Measurements from ENCODE around the gene SMARCE1.
A peak's percentile ranks its signal among the peaks of the same experiment; 100 is the strongest.

The SMARCE1 gene

DNA sequence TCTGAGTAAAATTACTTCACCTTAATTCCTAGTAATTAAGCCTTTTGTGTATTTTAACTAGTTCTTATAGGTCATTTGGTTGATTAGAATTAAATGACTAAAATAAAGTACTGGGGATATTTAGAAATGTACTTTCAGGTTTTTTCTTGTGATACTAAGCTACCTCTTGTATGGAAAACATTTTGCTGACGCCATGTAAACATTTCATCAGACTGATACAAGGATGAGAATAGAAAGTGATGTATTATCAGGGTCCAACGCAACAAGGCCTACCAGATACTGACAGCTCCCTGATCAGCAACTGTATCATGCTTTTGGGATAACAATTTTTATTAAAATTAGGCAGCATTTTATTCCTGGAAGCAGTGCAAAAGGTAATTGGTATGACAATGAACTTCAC lies 1.7 kb downstream of the SMARCE1 start:
- DNase-seq (ENCODE audit: low spot score): no peak

DNA sequence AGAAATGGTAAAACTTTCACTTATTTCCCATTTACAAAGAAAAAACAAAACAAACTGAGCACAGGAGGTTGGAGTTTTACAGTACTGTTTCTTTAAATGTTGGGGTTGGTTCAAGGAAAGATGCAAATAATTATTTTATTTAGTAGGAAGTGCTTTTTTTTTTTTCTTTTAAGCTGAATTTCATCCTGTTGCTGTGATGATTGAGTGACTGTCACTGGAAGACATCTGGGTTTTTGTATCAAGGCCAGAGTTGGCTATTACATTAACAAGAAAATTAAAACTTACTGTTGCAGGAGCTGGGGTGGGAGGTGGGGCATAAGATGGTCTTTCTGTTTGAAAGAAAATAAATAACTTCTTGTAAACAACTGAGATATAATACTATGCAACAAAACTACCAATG lies 2.3 kb downstream of the SMARCE1 start:
- no peak for DNase-seq (ENCODE audit: low spot score)

DNA sequence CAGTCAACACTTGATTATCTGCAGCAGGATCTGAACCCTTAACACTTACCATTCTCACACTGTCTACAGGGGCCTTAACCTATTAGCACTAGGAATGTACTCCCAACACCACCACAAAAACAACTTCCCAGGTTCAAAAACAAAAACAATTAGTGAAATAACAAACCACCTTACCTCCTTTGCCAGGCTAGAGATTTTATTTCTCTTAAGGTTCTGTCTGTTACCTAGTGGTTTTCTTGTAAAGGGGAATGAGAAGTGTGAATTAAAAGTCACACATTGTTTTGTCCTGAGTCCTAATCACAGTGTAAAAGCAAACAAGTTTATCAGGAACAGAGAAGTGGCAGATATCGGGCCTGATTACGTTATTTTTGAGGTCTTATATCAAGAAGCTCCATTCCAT lies 9.7 kb downstream of the SMARCE1 start:
- no peak for DNase-seq (ENCODE audit: low spot score)

DNA sequence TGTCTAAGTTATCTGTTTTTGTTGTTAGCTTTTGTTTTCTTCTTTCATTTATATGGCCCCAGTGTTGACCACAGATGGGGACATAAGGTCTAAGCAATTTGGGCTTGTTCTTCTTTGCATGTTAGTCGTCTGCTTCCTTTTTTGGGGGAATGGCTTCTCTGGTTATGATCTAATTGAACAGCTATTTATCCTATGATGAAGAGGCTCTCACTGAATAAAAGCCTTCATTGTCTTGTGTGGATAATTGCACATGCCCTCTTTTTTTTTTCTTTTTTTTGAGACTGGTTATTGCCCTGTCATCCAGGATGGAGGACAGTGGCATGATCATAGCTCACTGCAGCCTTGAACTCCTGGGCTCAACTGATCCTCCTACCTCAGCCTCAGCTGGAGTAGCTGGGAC lies 13.7 kb downstream of the SMARCE1 start:
- no peak for DNase-seq (ENCODE audit: low spot score)

DNA sequence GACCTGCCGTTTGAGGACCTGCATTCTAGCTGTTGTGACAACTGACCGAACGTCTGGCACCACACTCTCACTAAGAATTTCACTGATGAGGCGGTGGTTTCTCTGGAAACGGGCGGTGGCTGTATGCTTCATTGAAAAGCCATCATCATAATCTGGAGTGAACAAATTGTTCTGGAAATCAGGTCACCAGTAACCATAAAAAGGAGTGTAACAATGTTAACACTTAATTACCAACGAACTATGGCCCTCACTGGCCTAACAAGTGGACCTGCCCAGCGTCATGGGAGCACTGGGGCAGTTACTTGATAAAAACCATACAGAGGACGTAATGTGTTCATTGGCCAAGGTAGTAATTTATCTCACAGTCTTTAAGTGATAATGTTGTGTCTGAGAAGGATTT lies 15.4 kb downstream of the SMARCE1 start:
- no peak for DNase-seq (ENCODE audit: low spot score)

DNA sequence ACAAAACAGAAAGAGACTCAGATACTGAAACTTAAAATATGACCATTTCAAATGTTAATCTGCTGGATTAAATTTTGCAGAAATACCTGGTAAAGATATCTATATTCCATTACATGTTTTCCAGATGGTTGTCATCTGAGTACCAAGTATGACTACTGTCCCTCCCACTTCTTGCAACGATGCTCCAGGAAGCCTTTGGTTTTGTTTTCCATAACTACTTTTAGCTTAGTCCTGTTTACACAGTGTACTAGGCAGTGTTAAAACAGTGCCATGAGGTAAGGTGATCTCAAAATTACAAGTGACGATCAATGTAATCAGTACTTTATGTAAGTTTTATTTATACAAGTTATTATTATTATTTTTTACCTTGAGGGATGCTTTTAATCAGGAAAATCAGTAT lies 17.8 kb downstream of the SMARCE1 start:
- no peak for DNase-seq (ENCODE audit: low spot score)

DNA sequence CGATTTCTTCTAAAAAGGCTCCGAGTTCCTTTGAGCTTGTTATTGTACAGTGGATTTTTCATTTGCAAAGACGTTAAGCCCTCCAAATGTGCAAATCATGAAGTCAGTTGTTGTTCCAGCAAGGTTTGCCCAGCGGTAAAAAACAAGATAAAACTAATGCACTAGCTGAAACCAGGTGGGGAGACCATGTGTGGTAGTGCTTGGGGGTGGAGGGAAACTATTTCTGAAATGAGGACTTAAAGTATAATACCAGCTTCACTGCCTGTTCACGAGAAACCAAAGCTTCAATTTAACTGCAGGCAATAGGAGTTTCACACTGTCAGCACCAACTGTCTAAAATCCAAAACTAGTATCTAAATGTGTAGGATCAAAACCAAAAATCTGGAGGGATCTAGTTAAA lies 22.3 kb downstream of the SMARCE1 start:
- no peak for DNase-seq (ENCODE audit: low spot score)

DNA sequence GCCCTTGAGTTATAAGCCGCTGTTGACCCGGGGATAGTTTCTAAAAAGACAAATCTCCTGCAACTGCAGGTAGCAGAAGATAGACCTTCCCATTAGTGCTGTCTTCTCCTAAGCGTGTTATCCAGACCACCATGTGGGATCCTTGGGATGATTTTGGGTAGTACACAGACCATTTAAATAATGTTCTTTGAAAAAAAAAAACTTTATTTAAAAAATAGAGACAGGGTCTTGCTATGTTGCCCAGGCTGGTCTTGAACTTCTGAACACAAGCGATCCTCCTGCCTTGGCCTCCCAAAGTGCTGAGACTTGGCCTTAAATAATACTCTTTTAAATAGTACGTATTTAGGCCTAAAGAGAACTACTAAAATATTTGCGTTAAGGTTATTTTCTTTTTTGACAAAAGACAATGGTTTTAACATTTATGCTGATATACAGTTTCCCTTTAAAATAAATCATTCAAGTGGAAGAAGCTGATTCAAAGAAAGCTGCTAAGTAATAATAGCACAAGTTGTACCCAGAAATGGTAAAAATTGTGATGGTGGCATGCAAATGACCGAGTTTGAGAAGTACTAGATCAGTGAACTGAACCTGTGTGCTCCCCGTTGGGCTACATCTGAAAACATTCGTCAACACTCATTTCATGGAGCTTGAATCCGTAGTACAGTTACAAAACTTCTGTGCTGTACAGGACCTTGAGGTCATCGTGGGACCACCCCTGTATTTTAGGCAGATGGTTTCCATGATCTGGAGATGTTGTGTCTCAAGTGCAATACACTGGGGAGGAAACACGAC lies 24.0 kb downstream of the SMARCE1 start:
- DNase-seq (ENCODE audit: low spot score): no peak

DNA sequence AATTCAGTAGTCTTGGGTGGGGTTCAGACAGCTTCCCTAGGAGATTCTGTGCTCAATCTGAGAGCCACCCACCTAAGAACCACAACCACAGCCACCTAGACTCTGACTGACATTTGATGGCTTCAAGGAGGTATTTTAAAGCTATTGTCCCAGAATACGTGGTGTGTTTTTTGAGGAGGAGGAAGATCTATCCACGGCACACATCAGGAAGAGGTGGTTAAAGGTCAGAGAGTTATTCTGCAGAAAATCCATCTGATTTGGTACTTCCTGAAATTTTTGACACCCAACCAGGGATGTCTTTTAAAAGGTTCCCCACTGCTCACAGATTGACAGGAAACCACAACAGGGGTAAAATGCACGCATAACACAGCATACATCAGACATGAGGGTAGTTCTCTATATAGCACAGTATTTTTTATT lies 25.1 kb downstream of the SMARCE1 start:
- peak; percentile 26 for DNase-seq (ENCODE audit: low spot score)

DNA sequence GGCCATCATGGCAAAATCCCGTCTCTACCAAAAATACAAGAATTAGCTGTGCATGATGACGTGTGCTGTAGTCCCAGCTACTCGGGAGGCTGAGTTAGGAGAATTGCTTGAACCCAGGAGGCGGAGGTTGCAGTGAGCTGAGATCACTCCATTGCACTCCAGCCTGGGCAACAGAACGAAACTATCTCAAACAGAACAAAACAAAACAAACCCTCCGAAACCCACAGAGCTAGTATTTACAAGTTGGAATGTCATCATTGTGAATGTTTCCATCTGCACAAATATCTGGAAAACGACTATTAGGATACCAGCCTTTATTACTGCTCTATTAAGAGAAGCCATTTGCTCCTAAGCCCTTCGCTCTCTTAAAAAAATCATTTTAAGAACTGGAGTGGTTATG lies 26.0 kb downstream of the SMARCE1 start:
- no peak for DNase-seq (ENCODE audit: low spot score)

DNA sequence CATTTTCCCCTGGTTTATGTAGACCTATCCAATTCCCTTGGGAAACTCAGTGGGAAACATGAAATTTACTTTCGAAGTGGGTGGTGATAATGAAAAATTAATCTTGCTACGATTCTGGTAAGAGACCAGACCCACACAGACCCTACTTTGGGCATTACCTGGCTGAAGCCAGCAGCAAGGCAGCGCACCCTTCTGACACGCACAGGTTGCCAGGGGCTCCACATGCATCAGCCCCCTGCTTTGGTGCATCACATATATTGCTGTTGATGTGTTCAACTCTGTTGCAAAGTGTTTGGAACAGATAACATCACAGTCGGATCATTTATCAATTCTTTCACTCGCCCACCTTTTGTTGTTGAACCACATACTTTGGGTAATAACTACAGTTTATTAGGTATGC lies 26.6 kb downstream of the SMARCE1 start:
- no peak for DNase-seq (ENCODE audit: low spot score)

DNA sequence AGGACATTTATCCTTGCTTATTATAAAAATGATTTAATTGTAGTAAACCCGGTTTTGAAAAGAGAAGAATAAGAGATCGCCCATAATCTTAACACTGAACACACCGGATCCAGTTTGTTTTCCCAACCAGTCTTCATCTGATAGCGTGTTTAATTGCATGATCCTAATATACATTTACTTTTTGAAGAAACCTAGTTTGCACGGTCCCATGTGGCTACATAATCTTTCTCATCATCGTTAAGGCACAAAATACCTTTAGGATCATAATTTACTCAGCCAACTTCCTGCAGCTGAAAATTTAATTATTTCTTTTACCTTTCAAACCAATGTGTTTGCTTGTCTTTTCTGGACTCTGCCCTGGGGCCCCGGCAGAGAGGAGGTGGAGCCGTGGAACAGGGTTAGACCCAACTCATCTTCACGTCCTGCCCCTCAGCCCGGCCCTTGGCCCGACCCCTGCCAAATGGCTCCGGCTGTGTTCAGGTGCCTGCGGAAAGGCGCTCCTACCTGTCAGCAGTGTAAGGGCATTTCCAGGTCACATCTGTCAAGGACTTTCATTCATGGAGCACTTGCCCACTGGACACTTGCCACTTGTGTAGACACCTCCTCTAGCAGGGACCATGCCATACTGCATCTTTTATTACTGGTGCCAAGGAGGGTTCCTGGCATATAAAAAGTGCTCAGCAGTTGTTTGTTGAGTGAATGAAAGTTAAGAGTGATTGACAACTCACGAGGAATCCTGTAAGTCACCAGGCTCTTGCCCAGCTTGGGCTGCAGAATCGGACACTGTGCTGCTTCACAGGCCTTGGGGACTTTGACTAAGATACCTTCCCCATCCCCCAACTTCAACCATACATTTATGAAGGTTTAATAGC lies 28.6 kb downstream of the SMARCE1 start:
- DNase-seq (ENCODE audit: low spot score): no peak

DNA sequence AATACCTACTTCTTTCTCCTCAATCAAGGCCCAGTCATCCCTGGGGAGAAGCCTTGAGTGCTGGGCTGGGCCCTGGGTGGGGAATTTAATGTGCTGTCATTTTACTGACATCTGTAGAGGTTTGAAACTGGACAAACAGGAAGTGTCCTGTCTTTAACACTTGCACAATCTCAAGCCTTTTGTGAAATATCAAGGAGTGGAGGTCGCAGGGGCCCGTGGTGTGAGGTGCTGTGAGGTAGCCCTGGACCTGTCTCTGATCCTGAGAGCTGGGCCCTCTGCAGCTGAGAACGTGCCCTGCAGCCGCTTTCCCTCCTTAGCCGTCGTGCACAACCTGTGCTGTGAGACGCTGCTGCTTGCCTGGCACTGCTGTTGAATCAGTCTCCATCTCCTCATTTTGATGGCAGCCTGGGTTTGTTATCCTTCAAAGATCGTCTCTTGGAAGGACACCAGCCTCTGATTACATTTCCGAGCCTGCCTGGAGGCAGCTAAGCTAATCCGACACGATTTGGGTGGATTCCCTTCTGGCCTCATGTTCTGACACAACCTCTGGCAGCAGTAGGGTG lies 29.9 kb downstream of the SMARCE1 start:
- no peak for DNase-seq (ENCODE audit: low spot score)

DNA sequence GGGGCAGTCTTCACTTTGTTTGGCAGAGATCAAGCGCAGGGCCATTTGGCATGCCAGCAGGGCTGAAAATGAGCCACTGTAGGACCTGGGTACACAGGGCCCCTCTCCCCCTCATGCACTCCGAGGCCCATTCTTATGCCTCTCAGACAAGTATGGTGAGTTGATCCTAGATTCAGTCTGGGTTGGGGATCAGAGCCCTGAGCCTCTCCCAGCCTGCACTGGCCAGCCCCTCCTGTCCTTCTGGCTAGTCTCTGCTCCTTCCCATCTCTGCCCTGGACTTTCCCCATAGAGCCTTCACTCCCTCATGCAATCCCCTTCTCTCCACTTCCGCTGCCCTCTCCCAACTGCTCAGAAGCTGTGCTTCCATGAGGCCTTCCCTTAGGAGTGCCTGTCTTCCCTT lies 31.0 kb downstream of the SMARCE1 start:
- DNase-seq (ENCODE audit: low spot score): no peak

DNA sequence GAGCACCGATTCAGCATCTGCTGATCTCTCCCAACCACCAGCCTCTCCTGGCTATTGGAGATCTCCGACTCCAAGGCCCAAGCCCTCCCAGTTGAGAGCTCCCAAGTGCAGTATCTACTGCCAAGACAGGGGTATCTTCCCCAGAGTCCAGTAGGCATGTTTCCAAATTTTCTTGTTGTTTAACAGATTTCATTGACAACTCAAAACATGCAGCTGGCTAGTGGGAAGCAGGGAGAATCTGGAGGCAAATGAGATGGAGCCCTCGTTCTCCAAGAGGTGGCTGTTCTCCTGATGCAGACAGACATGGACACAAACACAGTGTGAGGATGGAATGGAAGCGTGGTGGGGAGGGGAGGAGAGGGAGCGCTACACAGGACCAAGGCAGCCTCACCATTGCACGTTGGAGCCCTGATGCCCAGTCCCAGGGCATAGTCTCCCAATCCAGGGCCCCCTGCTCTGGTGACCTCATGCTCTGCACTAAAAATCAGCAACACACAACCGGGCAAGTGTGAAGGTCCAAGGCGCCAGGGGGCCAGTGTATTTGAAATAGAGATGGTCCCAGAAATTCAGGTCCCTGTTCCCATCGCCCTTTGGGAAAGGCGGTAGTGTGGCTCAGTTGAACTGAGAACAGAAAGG lies 31.7 kb downstream of the SMARCE1 start:
- DNase-seq (ENCODE audit: low spot score): no peak

DNA sequence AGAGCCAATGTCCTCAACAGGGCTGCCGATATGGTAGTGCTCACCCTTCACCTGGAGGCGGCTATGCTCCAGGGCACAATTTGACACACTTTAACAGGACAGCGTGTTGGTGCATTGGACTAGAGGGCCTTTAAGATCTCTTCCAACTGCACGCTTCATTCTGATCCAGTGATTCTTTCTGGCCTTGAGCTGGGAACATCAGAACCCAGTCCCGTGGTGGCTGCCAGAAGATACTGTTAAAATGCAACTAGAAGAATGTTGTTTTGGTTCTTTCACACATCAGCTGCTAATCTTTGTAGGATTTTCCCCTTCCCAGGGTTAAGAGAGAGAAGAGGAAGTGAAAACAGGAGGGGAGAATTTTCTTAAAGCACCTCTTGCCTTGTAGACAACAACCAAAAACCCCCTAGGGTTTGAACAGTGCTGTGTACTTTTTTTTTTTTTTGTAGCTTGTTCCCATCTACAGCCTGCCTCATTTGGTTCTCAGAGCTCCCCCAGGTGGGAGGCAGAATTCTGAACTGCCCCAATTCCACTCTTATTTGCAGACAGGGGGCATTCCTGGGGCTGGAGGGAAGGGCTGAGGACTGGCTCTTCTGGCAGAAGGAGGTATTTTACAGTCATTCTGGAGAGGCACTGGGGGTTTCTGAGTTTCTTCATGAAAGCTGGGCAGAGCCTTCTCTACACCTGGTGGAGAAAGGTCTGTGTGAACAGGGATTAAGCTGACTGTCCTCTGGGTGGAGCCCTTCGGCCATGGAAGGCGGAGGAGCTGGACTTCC lies 32.4 kb downstream of the SMARCE1 start:
- DNase-seq (ENCODE audit: low spot score): peak; percentile 66

DNA sequence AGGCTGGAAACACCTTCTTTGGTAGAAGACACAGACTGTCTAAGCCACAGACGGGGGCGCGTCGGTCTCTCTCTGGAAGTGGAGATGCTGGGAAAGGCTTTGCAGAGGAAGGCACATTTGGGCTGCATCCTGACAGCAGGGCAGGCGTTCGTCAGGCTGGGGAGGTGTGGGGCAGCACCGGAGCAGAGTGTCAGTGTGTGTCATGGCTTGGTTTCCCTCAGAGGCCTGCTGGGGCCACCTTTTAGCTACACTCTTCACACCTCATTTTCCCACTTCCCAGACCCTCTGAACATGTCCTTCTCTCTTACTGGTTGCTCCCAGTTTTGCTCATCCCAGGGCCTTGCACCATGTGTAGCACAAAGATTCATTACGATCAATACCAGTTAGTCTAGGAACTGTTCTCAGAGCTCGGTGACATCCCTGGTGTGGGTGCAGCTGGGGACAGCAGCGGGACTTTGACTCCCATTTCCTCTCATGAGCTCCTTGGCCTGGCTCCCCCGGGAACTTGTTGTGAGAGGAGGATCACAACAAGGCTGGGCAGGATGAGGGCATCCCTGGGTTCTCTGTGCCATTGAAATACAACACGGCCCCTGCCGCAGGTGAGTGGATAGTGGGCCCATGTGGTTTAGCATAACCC lies 33.1 kb downstream of the SMARCE1 start:
- no peak for DNase-seq (ENCODE audit: low spot score)

DNA sequence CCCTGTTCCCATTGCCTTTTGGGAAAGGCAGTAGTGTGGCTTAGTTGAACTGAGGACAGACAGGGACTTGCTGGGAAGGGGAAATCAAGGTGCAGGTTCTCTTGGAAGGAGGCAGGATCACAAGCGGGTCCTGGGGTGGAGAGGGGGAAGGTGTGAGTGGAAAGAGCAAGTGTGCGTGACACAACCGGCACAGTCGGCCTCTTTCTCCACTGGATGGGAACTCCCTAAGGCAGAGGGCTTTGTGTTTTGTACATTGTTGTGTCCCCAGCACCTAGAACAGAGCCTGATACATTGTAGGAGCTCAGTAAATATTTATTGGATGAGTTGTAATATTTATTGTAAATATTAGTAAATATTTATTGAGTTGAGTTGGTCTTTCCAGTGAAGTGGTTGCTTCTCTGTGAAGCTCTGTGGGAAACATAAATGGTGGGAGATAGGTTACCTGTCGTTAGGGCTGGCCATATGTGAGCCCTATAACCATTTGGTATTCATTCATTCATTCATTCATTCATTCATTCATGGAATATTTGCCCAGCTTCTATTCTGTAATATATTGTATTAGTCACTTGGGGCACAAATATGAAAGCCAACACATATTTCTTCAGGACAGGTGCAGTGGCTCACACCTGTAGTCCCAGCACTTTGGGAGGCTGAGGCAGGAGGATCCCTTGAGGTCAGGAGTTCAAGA lies 34.0 kb downstream of the SMARCE1 start:
- DNase-seq (ENCODE audit: low spot score): no peak

DNA sequence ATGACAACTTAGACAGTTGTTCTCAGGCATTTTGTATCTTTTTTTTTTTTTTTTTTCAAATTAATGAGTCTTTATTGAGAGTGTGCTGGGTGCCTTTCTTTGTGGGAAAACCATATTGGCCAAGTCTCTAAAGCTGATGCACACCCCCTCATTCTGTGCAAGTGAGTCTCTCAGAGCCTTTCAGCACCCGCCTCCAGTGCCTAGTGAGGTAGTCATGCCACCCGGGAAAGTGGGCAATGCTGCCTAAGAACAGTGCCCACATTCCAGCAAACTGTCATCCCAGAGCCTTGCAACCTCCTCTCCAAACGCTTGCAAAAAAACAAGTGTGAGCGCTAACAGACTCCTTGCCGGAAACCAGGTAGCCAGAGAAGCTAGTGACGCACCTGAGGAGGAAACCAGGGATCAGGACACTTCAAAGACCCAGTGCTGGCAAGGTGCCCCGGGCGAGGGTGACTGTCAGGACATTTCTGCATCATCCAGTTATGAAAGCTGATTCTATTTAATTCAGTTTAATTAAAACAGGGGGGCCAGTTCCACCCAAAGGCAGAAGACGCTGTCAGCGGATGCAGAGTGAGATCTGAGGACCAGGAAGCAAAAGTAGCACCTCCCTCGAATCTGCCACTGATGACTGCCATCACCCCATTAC lies 34.9 kb downstream of the SMARCE1 start:
- DNase-seq (ENCODE audit: low spot score): peak; percentile 81

DNA sequence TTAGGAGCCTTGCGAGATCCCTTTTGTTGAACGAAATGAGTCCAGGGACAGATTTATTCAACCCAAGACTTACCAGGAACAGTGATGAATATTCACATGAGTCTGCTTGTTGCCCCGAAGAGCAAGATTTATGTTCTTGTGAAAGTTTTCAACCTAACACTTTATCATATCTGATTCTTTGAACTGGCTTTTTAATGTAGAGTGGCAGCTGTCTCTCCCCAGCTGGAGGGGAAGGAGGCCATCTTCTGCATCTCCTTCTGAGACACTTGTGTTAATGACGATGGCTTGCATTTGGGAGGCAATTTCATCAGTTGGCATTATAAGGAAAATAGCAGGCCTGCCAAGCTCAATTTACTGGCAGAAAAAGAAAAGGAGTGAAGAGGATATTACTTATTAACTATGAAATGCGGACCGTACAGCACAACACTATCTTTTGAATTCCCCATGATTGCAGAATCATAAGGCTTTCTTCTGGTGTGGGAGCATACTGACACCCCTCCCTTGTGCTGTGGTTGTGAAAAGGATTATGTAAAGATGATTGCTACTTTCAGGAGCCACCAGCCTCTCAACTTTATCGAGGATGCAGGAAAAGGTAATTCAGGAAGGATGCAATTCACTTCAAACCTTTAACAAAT lies 35.7 kb downstream of the SMARCE1 start:
- DNase-seq (ENCODE audit: low spot score): no peak
